SIG-M5 (cell line): ENCODE results near the gene RO60.

ENCODE experiments used
- DNase-seq: peaks from one replicate; lab custom pipeline; 2025; lab: John Stamatoyannopoulos, UW

The RO60 gene

DNA sequence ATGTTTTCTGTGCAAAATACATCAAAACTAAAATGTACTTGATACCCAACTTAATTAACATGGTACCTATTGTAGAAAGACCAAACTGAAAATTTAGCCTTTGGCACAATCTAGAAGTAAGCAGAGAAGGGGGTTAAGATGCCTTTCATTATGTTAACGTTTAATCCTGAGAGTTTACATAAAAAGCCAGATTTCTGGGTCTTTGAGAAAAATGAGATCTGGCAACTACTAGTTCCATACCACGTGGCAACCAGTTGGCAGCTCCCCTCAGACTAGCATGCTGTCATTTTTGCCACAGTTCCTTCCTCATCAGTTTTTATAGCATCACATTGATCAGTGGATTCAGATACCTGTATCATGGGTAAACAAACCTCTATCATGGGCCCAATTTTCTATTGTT is 1.5 kb downstream of the RO60 start:
- DNase-seq = peak; percentile 17

GRCh38 chr1:193062698-193063463 is 3.5 kb downstream of the RO60 start:
- no peak for DNase-seq

- no peak for DNase-seq
Observed at GRCh38 chr1:193065954-193066353, 6.5 kb downstream of the RO60 start.

- DNase-seq = no peak
Observed at GRCh38 chr1:193066606-193067005, 7.2 kb downstream of the RO60 start.

DNA sequence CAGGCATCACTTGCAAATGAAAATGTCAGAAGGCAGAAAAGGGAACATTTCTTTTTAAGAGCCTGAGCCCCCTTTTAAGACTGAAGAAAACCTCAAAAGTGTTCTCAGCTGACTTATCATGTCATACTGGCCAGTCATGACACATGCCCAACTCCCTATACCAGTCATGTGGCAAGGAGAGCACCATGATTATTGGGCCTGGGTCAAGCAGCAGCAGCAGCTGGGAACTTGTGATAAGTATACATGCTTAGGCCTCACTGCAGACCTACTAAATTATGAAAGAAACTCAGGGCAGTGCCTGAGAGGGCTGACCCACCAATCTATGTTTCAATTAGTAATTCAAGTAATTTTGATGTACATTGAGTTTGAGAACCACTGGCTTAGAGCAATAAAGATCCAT is 8.6 kb downstream of the RO60 start:
- no peak for DNase-seq

DNA sequence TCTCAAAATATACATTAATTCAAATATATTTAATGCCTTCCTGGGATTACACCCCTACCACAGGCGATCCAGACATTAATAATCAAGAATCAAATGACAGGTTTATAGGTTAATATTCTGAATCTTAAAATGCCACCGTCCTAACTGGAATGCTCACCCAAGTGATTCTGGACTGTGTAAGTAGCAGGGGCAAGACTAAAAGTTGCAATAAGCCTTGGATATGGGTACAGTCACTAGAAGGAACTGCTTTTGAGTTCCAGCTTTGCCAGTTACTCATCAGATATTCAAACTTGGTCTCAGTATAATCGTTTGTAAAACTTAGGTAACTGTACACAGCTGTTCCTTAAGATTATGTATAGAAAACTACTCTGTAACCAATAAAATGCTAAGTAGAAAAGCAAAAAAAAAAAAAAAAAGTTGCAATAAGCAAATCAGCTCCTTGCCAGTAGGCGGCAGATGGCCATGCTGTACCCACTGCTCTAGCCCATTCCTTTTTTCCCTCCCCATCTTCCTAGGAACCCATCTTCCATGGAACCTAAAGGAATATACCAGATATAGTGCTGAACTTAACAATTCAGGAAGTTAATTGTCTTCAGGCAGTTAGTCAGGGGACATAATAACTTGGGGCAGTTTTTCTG is 10.5 kb downstream of the RO60 start:
- no peak for DNase-seq

DNA sequence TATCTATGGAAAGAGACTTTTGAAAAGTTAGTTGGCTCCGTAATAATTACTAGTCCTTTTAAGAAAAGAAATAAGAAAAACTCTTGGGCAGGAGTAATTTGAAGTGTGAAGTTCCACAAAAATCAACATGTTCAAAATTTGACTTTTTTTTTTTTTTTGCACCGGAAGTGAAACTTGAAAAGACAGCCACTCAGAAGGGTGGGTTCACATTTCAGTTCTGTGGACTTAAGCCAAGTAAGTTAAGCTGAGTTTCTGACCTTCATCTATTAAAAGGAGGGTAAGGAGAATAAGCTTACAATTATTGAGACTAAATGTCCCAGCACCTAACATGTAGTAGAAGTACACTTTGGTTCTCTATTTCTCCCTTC is 11.0 kb downstream of the RO60 start:
- DNase-seq = no peak

GRCh38 chr1:193070942-193071341 is 11.5 kb downstream of the RO60 start:
- no peak for DNase-seq

GRCh38 chr1:193077991-193078390 is 18.6 kb downstream of the RO60 start:
- no peak for DNase-seq

DNA sequence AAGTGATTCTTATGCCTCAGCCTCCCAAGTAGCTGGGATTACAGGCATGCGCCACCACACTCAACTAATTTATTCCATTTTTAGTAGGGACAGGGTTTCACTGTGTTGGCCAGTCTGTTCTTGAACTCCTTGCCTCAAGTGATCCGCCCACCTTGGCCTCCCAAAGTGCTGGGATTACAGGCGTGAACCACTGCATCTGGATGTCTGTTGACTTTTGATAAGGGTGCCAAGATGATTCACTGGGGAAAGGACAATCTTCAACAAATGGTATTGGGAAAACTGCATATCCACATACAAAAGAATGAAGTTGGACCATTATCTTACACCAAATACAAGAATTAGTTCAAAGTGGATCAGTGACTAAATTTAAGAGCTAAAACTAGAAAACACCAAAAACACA is 19.8 kb downstream of the RO60 start:
- DNase-seq = no peak

DNA sequence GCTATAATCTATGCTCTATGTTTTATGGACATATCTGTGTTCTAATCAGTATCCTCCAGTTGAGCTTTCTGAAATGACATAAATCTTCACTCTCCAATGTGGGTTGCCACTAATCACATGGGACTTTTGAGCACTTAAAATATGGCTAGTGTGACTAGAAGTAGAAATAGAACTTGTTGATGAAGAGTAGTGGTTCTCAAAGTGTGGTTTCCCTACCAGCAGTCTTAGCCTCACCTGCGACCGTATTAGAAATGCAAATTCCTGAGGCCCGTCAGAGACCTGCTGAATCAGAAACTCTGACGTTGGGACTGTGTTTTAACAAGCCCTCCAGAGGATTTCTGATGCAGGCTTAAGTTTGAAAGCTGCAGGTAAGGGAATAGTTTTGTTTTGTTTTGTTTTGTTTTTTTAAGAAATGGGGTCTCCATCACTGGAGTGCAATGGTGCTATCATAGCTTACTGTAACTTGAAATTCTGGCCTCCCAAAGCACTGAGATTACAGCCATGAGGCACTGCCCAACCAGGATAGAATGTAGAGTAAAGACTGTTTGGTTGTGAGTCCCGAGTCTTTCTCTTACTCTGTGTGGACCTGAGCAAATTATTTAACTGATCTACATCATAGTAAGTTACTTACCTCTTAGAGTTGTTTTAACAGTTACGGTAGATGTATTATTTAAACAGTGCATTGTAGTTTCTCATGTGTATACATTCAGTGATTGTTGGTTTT is 24.1 kb downstream of the RO60 start:
- no peak for DNase-seq

- no peak for DNase-seq
Observed at GRCh38 chr1:193085263-193085662, 25.9 kb downstream of the RO60 start.

DNA sequence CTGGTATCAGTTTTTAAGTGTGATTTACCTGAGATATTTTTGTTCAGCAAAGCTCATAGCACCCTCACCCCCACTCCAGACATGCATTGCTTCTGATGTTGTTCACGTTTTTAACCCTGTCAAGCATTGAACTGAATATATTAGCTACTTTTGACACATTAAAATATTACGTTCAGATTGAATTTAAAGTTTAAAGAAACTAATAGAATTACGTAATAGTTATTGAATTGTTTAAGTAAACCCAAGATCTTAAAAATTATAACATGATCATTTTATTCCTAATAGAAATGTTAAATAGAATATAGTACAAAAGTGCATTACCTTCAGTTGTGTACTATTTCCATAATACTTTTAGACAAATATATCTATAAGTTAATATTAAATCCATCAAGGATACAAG is 26.9 kb downstream of the RO60 start:
- DNase-seq = no peak

- DNase-seq = no peak
Observed at GRCh38 chr1:193087893-193088292, 28.5 kb downstream of the RO60 start.

DNA sequence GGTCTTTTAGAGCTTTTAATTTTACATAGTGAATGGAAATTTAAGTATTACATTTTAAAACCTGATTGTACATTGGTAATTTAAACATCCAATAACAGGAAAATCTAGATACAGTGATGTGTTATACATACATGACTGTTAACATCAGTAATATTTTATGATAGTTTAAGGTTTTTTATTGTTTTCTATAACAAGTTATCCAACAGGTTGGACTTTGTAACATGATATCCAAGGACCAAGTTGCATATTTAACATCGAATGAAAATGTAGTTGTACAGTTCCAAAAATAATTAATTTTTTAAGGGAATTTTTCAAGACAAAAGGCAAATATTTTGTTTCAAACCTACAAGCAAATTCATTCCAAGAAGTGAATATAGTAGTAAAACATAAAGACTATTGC is 31.5 kb downstream of the RO60 start:
- no peak for DNase-seq

DNA sequence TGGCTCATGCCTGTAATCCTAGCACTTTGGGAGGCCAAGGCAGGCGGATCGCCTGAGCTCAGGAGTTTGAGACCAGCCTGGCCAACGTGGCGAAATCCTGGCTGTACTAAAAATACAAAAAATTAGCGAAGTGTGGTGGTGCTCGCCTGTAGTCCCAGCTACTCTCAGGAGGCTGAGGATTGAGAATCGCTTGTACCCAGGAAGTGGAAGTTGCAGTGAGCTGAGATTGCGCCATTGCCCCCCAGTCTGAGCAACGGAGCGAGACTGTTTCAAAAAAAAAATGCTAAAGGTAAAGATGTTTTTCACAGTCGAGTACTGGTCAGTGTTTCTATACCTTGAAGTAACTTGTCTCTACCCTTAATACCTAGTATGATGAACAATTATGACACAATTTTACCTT is 34.7 kb downstream of the RO60 start:
- no peak for DNase-seq

- no peak for DNase-seq
Observed at GRCh38 chr1:193102662-193103061, 43.2 kb downstream of the RO60 start.

DNA sequence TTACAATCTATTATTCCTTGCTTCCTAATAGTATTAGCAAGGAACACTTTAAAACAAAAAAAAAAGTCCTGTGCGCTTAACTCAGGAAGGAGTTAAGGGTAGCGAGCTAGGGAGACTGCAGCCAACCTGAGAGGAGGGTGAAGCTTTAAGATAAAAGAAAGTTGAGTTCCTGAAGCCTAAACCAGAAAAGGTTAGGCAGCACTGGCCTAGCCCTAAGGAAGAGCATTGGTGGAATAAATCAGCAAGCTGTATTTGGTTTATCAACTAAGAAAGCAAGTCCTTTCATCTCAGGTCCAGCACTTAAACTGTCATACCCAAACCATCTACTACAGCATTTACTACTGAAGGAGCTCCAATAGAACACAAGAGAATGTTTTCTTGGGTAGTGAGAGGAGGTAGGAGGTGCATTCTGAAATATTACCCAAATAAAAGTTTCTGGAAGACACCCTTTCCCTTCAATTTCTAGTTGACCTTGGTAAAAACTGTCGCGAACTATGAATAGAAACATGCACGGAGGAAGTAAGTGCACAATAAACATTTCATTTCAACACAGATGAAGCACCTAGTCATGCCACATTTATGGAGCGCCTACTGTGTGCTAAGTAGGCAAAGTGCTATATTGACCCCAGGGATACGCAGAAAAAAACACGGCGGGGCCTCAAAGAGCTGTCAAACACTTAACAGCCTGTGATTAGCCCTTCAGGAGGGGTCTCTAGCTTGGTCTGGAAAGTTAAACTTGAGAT is 44.5 kb downstream of the RO60 start:
- no peak for DNase-seq

DNA sequence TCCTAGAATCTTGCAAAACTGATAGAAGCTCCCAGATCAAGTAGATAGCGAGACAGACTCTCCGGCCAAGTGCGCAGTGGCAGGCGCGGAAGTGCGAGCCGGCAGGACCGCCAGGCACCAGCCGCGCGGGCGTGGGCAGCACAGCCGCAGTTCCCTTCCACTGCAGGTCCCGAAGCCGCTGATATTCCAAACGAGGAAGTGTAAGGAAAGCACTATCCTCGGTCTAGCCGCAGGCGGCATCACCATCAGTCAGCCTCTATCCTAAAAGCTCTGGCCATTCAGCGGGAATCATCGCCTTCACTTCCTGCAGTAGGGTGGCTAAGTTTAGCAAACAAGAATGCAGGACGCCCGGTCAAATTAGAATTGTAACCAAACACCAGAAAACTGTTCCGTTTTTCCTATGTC is 45.1 kb downstream of the RO60 start:
- no peak for DNase-seq

GRCh38 chr1:193104907-193105820 is 45.8 kb downstream of the RO60 start, which contains the start of gene GLRX2:
Gene GLRX2, minus strand, starts transcription at chr1:193105414. Its CDS starts 32 bp downstream, at chr1:193105382.
- peak; percentile 59 for DNase-seq

DNA sequence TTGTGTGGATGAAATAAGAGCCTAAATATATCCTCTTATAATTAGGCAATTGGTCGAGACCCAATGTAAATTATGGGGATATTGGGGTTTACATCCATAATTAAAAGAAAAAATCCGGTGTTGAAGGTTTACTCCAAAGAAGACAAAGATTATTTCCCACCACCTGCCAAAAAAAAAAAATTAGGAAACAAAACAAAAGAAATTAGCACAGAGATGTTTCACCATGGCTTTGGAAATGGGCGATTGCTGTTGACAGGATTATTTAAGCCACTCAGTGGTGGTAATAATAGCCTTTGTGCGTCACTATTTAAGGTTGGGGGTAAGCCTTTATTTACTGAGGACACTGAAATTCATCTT is 46.4 kb downstream of the RO60 start:
- no peak for DNase-seq
